ENCODE data around the gene PRPS1.
"Not testable (repeated sequence)": the region's sequence is repeated elsewhere in the genome, so short reads cannot be mapped to it uniquely, and the experiment has no call there.

Gene PRPS1

GRCh38 chrX:107628662-107629539, 591 bp downstream of the PRPS1 start:
- intact Hi-C loops (cut with DNase I): loop anchor here (10.0 kb wide), 1 partner anchor 624 kb away; the partner anchor contains the start of gene MORC4
- peak in 6 of 10 donors; percentile 7 to 78 (median 28) for DNase-seq

DNA sequence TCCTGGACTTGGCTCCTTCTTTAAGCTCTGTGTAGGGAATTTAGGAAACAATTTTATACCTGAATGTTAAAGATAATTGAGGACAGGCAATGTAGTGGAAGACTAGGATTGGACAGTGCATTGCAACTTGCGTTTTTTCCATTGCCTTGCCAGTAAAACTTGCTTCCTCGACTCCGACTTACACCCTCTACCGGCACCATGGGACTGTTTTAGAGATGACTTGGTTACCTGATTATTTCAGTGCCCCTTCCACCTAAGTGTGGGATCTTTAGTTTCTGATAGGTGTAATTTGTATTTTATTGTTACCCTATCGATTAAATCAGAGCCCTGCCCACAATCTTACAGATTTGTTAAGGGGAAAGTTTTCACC, 1.2 kb downstream of the PRPS1 start:
- intact Hi-C loops (cut with DNase I): loop anchor here (10.0 kb wide), 1 partner anchor 625 kb away; the partner anchor contains the start of gene MORC4
- DNase-seq: no peak

DNA sequence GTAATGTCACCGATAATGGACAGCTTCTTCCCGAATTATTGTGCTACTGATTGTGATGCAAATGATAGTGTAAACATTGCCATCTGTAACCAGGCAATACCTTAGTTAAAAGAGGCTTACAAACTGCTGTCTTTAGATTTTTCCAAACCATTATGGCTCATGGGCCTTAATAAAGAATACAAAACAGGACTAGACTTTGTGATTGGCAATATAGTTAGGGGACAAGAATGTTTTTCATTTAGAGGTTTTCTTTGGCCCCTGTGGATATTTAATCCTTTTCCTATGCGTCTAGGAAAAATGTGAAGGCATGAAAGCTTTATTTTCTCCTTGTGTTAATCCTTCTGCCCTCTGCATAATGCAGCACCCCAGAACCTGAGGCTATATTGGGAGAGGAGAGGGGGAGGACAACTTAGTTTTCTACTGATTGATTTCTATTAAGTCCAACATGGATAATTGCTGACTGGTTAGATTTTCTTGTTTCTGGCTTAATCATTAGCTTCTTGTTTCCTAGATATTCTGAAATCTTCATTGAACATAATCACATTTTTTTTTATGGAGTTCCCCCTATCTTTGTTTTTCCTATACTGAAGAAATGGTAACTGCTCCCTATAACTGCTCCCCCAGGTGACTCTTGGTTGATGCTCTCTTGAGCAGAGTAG, 1.9 kb downstream of the PRPS1 start:
- DNase-seq: no peak
- intact Hi-C loops (cut with DNase I): no loop called here

GRCh38 chrX:107632346-107632745, 4.0 kb downstream of the PRPS1 start:
- intact Hi-C loops (cut with DNase I): no loop called here
- no peak for DNase-seq

- DNase-seq: no peak
- intact Hi-C loops (cut with DNase I): no loop called here
These were observed 18.4 kb downstream of the PRPS1 start for GRCh38 chrX:107646735-107647134.

GRCh38 chrX:107648332-107648731, 20.0 kb downstream of the PRPS1 start:
- DNase-seq: no peak
- intact Hi-C loops (cut with DNase I): no loop called here

DNA sequence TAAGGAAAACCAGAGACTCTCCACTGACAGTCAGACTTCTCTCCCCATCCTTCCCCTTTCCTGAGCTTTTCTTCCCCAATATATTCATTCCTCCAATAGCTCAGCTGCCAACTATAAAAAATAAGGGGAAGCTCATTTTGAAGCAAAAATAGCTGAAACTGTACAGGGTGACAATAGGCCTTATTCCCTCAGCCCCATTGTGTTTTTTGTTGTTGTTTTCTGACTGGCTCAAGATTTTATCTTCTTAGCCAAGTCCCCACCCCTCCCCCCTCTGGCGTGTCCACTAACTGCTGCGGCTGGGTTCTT, 26.2 kb downstream of the PRPS1 start:
- intact Hi-C loops (cut with DNase I): no loop called here
- DNase-seq: no peak

- intact Hi-C loops (cut with DNase I): no loop called here
- peak in 4 of 10 donors; percentile 26 to 85 (median 37) for DNase-seq
These were observed 26.8 kb downstream of the PRPS1 start for GRCh38 chrX:107654872-107655761.

DNA sequence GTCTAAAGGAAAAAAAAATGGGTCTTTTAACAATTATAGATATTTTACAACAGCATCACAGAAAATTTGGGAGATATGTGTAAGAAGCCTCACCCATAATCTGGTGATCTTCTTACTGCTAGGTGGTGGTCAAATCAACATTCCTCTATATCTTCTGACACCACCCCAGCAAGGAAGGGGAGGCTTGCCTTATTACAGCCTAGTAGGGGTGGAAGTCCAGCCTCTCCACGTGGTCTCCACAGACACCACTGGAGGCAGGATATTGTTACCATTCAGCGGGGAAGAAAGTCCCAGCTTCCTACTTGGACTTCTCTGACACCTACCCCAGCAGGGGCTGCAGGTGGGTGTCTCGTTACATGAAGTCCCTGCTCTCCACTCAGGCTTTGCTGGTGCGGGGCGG, 28.7 kb downstream of the PRPS1 start:
- intact Hi-C loops (cut with DNase I): no loop called here
- no peak for DNase-seq

GRCh38 chrX:107658660-107659059, 30.4 kb downstream of the PRPS1 start:
- no peak for DNase-seq
- intact Hi-C loops (cut with DNase I): loop anchor here (1.0 kb wide), 1 partner anchor 119 kb away; the partner anchor contains the start of gene NCBP2L

- intact Hi-C loops (cut with DNase I): loop anchor here (1.0 kb wide), 1 partner anchor 118 kb away; the partner anchor contains the start of gene NCBP2L
- no peak for DNase-seq
These were observed 31.0 kb downstream of the PRPS1 start for GRCh38 chrX:107659286-107659685.

- intact Hi-C loops (cut with DNase I): loop anchor here (1.0 kb wide), 1 partner anchor 118 kb away; the partner anchor contains the start of gene NCBP2L
- peak in 1 of 10 donors; percentile 24 for DNase-seq
These were observed 31.5 kb downstream of the PRPS1 start for GRCh38 chrX:107659768-107660167.

DNA sequence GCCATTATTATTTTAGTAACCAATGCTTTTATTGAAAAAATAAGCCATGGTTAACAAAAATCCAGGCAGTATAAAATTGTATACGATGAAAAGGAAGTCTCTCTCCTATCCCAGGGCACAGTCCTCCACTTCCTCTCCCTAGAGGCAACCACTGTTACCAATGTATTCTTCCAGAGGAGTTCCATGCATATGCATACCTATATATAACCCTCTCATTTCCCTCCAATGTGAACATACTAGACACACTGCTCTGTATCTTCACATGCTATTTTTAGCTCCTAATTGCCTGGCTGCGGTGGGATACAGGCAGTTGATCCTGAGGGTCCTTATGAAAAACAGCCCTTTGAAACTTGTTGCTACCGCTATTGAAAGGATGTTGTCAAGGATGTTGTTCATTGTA, 33.8 kb downstream of the PRPS1 start:
- intact Hi-C loops (cut with DNase I): no loop called here
- DNase-seq: no peak

DNA sequence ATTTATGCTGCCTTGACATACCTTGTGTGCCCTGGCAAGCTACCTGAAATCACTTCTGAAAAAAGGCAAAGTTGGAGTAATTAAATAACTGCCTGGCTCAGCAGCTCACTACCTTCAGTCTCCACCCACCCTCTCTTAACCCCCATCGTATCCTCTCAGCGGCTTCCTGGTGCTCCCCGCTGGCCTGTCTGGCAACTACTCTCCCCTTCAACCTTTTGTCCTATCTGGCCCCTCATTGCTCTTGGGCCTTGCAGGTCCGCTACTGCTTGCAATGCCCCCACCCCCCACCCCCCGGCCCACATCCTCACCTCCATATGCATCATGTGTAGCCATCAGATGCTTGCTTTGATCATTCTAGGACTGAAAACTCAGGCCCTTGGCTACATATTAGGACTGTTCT, 34.5 kb downstream of the PRPS1 start:
- DNase-seq: no peak
- intact Hi-C loops (cut with DNase I): no loop called here

GRCh38 chrX:107666931-107667330, 38.6 kb downstream of the PRPS1 start:
- DNase-seq: no peak
- intact Hi-C loops (cut with DNase I): no loop called here

DNA sequence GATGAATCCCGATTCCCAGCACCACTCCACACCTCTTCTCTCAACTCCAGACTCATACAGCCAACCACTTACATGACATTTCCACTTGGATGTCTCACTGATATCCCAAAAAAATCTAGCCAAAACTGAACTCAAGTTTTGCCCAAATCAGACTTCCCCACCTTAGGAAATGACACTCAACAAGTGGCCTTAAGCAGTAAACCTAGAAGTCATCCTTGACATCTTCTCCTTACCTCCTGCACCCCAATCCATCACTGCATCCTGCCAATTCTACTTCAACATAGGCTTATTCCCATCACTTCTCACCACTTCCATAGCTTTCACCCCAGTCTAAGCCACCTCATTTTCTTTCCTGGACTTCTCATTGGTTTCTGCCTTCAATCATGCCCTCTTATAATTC, 39.1 kb downstream of the PRPS1 start:
- DNase-seq: no peak
- intact Hi-C loops (cut with DNase I): no loop called here

DNA sequence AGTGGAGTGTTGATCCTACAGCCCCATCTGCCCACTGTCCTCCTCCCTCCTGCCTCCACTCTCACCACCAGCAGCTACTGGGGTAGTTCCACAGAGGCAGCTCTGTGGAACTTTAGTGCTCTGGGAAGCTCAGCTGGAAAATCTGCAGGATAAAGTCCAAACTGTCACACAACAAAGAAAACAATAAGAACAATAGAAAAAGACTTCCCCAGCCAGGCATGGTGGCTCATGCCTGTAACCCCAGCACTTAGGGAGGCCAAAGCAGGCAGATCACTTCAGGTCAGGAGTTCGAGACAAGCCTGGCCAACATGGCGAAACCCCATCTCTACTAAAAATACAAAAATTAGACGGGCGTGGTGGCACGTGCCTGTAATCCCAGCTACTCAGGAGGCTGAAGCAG, 40.4 kb downstream of the PRPS1 start:
- DNase-seq; intact Hi-C loops (cut with DNase I): not testable (repeated sequence)

DNA sequence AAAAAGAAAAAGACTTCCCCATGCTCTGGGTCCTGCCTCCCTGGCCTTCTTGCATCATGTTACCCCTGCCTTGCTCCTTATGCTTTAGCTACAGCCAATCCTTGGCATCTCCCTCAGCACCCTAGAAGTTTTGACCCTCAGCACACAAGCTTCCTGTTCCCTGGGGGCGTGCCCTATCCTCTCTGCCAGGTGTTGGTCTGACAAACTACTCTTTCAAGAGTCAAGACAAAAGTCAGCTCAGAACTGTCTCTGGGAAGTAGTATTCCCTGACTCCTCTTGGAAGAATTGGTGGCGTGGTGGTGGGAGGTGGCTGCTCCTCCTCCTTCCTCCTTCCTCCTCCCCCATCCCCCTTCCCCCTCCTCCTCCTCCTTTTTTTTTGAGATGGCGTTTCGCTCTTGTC, 41.0 kb downstream of the PRPS1 start:
- DNase-seq: no peak
- intact Hi-C loops (cut with DNase I): no loop called here

DNA sequence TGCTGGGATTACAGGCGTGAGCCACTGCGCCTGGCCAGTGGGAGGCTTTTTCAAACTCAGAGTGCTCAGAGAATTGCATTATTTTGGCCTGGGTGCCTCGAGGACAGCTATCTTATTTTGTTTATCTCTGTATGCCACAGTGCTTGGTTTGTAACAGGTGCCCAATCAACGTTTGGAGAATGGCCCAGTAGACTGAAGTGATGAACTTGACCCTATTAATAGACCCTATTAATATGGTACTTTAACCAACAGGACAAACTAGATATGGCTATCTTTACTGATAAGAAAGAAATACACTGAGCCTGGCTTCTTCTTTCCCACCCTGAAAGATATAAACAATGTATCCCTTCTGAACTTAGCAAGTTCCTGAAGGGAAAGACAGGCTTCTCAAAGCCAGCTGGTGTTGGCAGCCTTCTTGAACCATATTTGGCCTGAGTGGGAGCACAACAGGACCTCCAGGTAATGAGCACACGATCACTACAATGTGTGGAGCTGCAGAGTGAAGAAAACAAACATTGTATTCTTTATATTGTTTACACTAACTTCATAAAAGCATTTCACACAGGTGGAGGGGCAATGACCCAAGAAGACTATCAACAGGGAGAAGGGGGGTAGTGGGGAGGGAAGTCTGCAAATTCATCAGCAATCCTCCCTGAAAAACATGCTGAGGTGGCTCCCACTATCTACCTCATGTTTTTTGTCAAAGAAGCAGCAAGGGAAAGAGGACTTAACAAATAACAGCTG, 41.7 kb downstream of the PRPS1 start:
- DNase-seq: no peak
- intact Hi-C loops (cut with DNase I): no loop called here

GRCh38 chrX:107671256-107671655, 42.9 kb downstream of the PRPS1 start:
- DNase-seq; intact Hi-C loops (cut with DNase I): not testable (repeated sequence)

Measured in posterior cingulate gyrus (tissue), 11 donors.